Measurements from ENCODE around the gene GNRHR. TPM values are rescaled to one million over a fixed set of nuclear protein-coding genes. Genes with fewer than 3 reads are reported as not detected.
"Not testable (repeated sequence)": the region's sequence is repeated elsewhere in the genome, so short reads cannot be mapped to it uniquely, and the experiment has no call there.

The GNRHR gene
- polyA plus RNA-seq, 1 experiment: not detected

DNA sequence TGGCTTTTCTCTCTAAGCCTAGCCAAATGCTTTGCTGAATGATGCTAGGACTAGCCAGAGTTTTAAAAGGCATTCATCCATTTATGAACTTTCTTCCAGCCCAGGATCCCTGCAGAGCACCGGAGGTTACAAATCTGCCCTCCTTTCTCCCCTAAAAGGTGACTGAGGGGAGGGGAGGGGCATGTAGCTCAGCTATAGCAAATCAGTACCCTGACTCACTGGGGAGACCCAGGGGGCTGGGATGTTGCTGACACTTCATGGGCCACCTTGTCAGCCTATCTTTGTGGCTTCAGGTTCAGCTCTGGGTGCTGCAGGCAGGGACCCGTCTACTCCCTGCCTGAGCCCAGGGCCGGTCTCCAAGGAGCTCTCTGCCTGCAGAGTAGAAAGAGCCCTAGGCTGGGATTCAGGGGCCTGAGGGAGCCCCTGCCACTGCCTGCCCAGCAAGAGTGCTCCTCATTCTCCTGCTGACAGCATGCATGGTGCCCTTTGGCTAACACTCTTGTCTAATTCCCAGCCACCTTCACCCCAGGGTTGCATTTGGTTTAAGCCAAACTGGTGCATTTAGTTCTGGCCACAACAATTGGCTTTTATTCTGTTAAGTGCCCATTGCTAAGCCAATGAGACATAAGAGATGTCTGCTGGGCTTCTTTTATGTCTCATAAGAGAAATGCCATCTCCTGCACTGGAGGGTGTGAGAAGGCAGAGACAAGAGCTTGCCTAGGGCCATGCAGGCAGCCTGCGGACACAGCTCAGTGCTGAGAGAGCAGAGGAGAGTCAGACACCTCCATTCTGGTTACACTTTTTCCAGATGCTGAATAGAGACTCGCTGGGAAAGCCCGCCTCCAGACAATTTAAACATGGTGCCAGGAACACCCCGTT lies 41.3 kb downstream of the GNRHR start:
- Histone ChIP-seq H3K4me3 (ENCODE audit: low read depth, low read length) (no peak overlapping the region), H3K36me3 (ENCODE audit: control insufficient read depth, insufficient read depth, low read length) (peaks cover 1% of the 10 kb centered on the region; the same call in 1 of the 2 replicates), H3K27me3 (ENCODE audit: control insufficient read depth, insufficient read depth, low read length) (no peaks in the 10 kb centered on the region)
- CTCF ChIA-PET: interaction anchor here (1.3 to 1.6 kb wide), 3 partner anchors 12 to 34 kb away, joined by 3 to 4 read pairs (median 3); partner anchors contain the start of gene UBA6
- TF ChIP-seq, protein P1, sequence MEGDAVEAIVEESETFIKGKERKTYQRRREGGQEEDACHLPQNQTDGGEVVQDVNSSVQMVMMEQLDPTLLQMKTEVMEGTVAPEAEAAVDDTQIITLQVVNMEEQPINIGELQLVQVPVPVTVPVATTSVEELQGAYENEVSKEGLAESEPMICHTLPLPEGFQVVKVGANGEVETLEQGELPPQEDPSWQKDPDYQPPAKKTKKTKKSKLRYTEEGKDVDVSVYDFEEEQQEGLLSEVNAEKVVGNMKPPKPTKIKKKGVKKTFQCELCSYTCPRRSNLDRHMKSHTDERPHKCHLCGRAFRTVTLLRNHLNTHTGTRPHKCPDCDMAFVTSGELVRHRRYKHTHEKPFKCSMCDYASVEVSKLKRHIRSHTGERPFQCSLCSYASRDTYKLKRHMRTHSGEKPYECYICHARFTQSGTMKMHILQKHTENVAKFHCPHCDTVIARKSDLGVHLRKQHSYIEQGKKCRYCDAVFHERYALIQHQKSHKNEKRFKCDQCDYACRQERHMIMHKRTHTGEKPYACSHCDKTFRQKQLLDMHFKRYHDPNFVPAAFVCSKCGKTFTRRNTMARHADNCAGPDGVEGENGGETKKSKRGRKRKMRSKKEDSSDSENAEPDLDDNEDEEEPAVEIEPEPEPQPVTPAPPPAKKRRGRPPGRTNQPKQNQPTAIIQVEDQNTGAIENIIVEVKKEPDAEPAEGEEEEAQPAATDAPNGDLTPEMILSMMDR (IDR thresholded peaks at IDR 0.05; ENCODE audit: insufficient read depth, low read depth, low read length): no peak
- POLR2A ChIA-PET: no interaction called here
- no peak for DNase-seq (ENCODE audit: low read depth)

DNA sequence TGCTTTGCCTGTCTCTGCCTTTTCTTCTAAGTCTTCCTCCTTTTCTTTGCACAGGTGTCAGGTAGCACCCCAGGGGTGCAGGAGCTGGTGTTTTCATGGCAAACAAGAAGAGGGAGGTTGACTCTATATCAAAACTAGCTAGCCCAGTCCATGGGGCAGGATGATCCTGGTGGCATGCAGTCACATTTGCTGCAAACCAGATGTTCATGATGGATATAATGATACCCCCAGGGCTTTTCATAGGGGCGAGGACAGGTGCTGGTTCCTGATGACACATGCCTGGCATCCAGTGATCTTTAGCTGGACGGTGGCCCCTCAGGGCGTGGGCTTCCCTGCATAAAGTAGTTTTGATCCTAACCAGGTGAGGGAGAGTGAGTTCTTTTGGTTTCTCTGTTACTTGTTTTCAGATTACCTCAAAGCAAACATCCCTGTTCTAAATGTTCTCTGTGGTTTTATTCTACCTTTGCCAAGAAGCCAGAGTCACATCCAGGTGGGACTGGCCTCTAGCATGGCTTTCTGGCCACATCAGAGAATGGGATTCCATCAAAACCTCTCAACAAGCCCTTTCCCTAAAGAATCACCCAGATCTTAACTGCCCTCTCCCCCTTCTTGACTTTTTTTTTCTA lies 42.1 kb downstream of the GNRHR start:
- POLR2A ChIA-PET: no interaction called here

DNA sequence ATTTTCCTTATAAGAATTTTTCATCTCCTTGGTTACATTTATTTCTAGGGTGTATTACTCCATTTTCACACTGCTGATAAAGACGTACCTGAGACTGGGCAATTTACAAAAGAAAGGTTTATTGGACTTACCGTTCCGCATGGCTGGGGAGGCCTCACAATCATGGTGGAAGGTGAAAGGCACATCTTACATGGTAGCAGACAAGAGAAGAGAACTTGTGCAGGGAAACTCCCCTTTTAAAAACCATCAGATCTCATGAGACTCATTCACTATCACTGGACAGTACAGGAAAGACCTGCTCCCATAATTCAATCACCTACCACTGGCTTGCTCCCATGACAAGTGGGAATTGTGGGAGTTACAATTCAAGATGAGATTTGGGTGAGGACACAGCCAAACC lies 47.5 kb downstream of the GNRHR start:
- H3K27me3 ChIP-seq (ENCODE audit: control insufficient read depth, insufficient read depth, low read length); H3K36me3 ChIP-seq (ENCODE audit: control insufficient read depth, insufficient read depth, low read length); CTCF ChIA-PET; POLR2A ChIA-PET; H3K4me3 ChIP-seq (ENCODE audit: low read depth, low read length); DNase-seq (ENCODE audit: low read depth): not testable (repeated sequence)

More for the DNA sequence above, 42.1 kb downstream of the GNRHR start:
- H3K27me3 ChIP-seq (ENCODE audit: control insufficient read depth, insufficient read depth, low read length): no peaks in the 10 kb centered on the region
- CTCF ChIA-PET: interaction anchor here (1.6 kb wide), 1 partner anchor 35 kb away, joined by 4 read pairs; no protein-coding TSS in a partner anchor
- no peak overlapping the region for H3K4me3 ChIP-seq (ENCODE audit: low read depth, low read length)
- TF ChIP-seq, protein P1 (IDR thresholded peaks at IDR 0.05; ENCODE audit: insufficient read depth, low read depth, low read length): no peak
- H3K36me3 ChIP-seq (ENCODE audit: control insufficient read depth, insufficient read depth, low read length): peaks cover 1% of the 10 kb centered on the region; the same call in 1 of the 2 replicates
- DNase-seq (ENCODE audit: low read depth): no peak

DNA sequence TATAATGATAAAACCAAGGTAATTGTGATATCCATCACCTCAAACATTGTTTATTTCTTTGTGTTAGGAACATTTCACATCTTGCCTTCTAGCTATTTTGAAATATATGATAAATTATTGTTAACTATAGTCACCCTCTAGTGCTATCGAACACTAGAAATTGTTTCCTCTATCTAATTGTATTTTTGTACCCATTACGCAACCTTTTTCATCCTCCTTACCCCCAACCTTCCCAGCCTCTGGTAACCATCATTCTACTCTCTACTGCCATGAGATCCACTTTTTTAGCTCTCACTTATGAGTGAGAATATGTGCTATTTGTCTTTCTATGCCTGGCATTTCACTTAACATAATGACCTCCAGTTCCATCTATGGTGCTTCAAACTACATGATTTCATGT lies 49.3 kb downstream of the GNRHR start:
- no peaks in the 10 kb centered on the region for H3K27me3 ChIP-seq (ENCODE audit: control insufficient read depth, insufficient read depth, low read length)
- no peak for DNase-seq (ENCODE audit: low read depth)
- TF ChIP-seq, protein P1 (IDR thresholded peaks at IDR 0.05; ENCODE audit: insufficient read depth, low read depth, low read length): no peak
- POLR2A ChIA-PET: no interaction called here
- CTCF ChIA-PET: no interaction called here
- no peak overlapping the region for H3K4me3 ChIP-seq (ENCODE audit: low read depth, low read length)
- H3K36me3 ChIP-seq (ENCODE audit: control insufficient read depth, insufficient read depth, low read length): no peaks in the 10 kb centered on the region

DNA sequence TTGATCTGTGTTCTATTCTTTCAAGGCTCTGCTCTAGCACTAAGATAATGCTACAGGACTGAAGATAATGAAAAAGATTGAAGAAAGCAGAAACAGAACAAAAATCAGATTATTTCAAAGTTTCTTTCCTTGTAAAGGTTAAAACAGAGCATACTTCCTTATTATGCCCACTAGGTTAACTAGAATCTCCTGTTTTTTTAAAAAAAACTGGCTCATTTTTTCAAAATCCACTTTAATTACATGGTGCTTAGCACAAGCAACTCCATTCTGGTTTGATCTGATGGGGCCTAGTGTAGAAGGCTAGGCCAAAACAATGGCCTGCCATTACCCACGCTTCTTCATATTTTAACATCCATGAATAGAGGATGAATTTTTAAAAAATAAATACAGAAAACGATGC lies 52.0 kb downstream of the GNRHR start:
- DNase-seq (ENCODE audit: low read depth): no peak
- H3K27me3 ChIP-seq (ENCODE audit: control insufficient read depth, insufficient read depth, low read length): no peaks in the 10 kb centered on the region
- H3K36me3 ChIP-seq (ENCODE audit: control insufficient read depth, insufficient read depth, low read length): no peaks in the 10 kb centered on the region
- no peak overlapping the region; the same call in 1 of the 2 replicates for H3K4me3 ChIP-seq (ENCODE audit: low read depth, low read length)
- ChIA-PET CTCF (interaction anchor here (1.1 to 3.4 kb wide), 4 partner anchors 19 to 67 kb away, joined by 3 to 11 read pairs (median 4); no protein-coding TSS in a partner anchor), POLR2A (no interaction called here)
- TF ChIP-seq, protein P1 (IDR thresholded peaks at IDR 0.05; ENCODE audit: insufficient read depth, low read depth, low read length): no peak
